Smooth muscle cell (in vitro differentiated cells): Measurements from ENCODE around the gene MDM2. TPM values are rescaled to one million over a fixed set of nuclear protein-coding genes. Genes with fewer than 3 reads are reported as not detected.

Experiments
- DNase-seq: peaks from one replicate; lab custom pipeline; 2025; ENCODE audit not compliant: unreplicated experiment; lab: John Stamatoyannopoulos, UW
- H2AFZ ChIP-seq: fragments of 200-600 bp; sonication (generic); 2 replicates; pipeline ENCODE4 v1.6.0; 2016; ENCODE audit warnings: antibody characterized with exemption, low read depth, mild to moderate bottlenecking
- H3F3A ChIP-seq: fragments of 200-600 bp; sonication (generic); 2 replicates; pipeline ENCODE4 v1.6.0; 2017; ENCODE audit warnings: antibody characterized with exemption, low read depth
- H3K27ac ChIP-seq: fragments of 200-600 bp; sonication (generic); 2 replicates; pipeline ENCODE4 v1.5.1; 2016; ENCODE audit warnings: low read depth, mild to moderate bottlenecking
- H3K27me3 ChIP-seq: fragments of 200-600 bp; sonication (generic); 2 replicates; pipeline ENCODE4 v1.6.1; 2016; ENCODE audit warnings: low read depth, mild to moderate bottlenecking
- H3K36me3 ChIP-seq: fragments of 200-600 bp; sonication (generic); 2 replicates; pipeline ENCODE4 v1.5.1; 2016; ENCODE audit warnings: low read depth
- H3K4me1 ChIP-seq: fragments of 200-600 bp; sonication (generic); 2 replicates; pipeline ENCODE4 v1.5.1; 2016; ENCODE audit warnings: low read depth
- H3K4me2 ChIP-seq: fragments of 200-600 bp; sonication (generic); 2 replicates; pipeline ENCODE4 v1.6.0; 2016; ENCODE audit warnings: mild to moderate bottlenecking
- H3K4me3 ChIP-seq: fragments of 200-600 bp; sonication (generic); 2 replicates; pipeline ENCODE4 v1.5.1; 2016; ENCODE audit warnings: mild to moderate bottlenecking
- H3K79me2 ChIP-seq: fragments of 200-600 bp; sonication (generic); 2 replicates; pipeline ENCODE4 v1.6.0; 2016; ENCODE audit warnings: low read depth, mild to moderate bottlenecking
- H3K9ac ChIP-seq: fragments of 200-600 bp; sonication (generic); 2 replicates; pipeline ENCODE4 v1.6.0; 2016; ENCODE audit warnings: low read depth
- H3K9me3 ChIP-seq: fragments of 200-600 bp; sonication (generic); replicated peaks from 2 replicates; pipeline ENCODE4 v1.5.1; 2016; ENCODE audit warnings: low read depth
- H4K20me1 ChIP-seq: fragments of 200-600 bp; sonication (generic); 2 replicates; pipeline ENCODE4 v1.6.0; 2016; ENCODE audit warnings: low read depth
- WGBS: methylation state at CpG from one replicate; pipeline ENCODE4 v1.1.7; 2016; ENCODE audit warnings: low lambda C conversion rate; 5-methylcytosine and 5-hydroxymethylcytosine counted together
- polyA plus RNA-seq: library from polyadenylated mRNA; unstranded; fragments of >200 nt; fragmentation: Nextera tagmentation; extraction: Ambion mirVana; gene quantifications from 2 replicates; pipeline ENCODE4 v1.2.1, GENCODE V29; 2016
- total RNA-seq: library from RNA; depleted of rRNA; stranded (reverse); fragments of >200 nt; gene quantifications from 2 replicates; pipeline ENCODE4 v1.2.3, GENCODE V29; 2014
- TF ChIP-seq, protein P1 (sequence below): fragments of 200-600 bp; sonication (generic); IDR thresholded peaks from 2 replicates; pipeline ENCODE4 v1.5.1; 2017; ENCODE audit warnings: borderline replicate concordance, mild to moderate bottlenecking, antibody characterized with exemption; ENCODE audit not compliant: insufficient read depth, poor library complexity, severe bottlenecking

Gene MDM2
- total and polyA plus RNA-seq, 2 experiments from 2014 or later: 43.4 to 189 TPM

DNA sequence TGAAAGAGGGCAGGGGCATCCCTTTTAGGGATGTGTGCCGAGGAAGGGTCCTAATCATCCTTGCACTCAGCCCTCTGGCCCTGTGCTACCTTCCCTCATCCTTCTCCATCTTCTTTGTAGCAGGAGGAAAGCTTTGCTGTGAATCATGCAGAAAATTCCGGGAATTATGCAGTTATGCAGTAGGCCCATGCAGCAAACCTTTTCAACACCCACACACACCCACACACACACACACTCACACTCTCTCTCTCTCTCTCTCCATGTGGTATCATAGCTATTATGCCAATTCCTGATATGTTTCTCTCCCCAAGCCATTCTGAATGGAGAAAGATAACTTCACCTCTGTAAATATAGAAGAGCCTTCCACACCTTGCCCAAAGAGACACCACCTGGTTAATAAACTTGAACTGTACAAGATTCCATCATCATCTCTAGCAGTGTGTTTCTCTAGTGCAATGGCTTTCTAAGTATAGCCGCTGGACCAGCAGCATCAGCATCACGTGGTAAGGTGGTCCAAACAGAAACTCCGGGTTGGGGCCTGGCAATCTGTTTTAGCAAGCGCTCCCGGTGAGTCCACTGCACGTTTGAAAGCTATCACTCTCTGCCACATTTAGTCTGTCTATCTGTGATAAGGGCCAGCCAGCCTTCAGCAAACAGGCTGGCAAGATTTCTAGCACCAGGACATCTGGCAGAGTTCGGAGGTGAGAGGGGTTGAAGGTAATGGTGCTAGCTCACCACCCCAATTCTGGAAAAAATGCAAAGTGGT is 57.6 kb downstream of the MDM2 start:
- Histone ChIP-seq H3K4me3 (no peak overlapping the region), H3K9me3 (no peaks in the 10 kb centered on the region), H3K4me2 (no peak overlapping the region), H3K36me3 (no peaks in the 10 kb centered on the region), H3K27ac (no peak overlapping the region), H3K27me3 (peaks cover 14% of the 10 kb centered on the region), H3K79me2 (no peaks in the 10 kb centered on the region), H2AFZ (no peak overlapping the region), H3F3A (no peaks in the 10 kb centered on the region), H3K9ac (no peak overlapping the region), H4K20me1 (no peaks in the 10 kb centered on the region), H3K4me1 (no peaks in the 10 kb centered on the region)
- no peak for DNase-seq
- TF ChIP-seq, protein P1, sequence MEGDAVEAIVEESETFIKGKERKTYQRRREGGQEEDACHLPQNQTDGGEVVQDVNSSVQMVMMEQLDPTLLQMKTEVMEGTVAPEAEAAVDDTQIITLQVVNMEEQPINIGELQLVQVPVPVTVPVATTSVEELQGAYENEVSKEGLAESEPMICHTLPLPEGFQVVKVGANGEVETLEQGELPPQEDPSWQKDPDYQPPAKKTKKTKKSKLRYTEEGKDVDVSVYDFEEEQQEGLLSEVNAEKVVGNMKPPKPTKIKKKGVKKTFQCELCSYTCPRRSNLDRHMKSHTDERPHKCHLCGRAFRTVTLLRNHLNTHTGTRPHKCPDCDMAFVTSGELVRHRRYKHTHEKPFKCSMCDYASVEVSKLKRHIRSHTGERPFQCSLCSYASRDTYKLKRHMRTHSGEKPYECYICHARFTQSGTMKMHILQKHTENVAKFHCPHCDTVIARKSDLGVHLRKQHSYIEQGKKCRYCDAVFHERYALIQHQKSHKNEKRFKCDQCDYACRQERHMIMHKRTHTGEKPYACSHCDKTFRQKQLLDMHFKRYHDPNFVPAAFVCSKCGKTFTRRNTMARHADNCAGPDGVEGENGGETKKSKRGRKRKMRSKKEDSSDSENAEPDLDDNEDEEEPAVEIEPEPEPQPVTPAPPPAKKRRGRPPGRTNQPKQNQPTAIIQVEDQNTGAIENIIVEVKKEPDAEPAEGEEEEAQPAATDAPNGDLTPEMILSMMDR: no peak
- 85% methylated on average over 9 of the region's 9 CpGs for WGBS

DNA sequence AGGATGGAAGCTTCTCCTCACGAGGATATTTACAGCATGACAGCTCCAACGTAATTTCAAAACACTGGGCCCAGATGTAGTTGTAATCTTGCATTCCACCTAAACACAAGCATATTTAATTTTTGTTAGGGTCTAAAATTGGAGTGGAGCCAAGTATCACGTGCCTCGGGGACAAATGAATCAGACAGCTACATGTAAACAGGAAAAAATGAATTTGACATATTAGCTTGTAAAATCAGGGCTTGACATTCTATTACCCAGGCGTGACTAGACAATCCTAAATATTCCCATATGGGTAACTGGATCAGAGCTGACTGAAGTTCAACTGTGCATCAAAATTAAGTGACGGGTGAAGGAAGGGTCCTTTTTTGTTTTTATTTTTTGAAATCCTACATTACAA is 59.0 kb downstream of the MDM2 start:
- Histone ChIP-seq H3K9me3 (no peaks in the 10 kb centered on the region), H3K27me3 (peaks cover 20% of the 10 kb centered on the region), H4K20me1 (no peaks in the 10 kb centered on the region), H3K4me2 (no peak overlapping the region), H3K27ac (no peak overlapping the region), H3K4me3 (no peak overlapping the region), H3K79me2 (no peaks in the 10 kb centered on the region), H3K36me3 (no peaks in the 10 kb centered on the region), H3K9ac (no peak overlapping the region), H3F3A (no peaks in the 10 kb centered on the region), H2AFZ (no peak overlapping the region), H3K4me1 (no peaks in the 10 kb centered on the region)
- TF ChIP-seq, protein P1: no peak
- 80% methylated on average over 6 of the region's 6 CpGs for WGBS
- no peak for DNase-seq

DNA sequence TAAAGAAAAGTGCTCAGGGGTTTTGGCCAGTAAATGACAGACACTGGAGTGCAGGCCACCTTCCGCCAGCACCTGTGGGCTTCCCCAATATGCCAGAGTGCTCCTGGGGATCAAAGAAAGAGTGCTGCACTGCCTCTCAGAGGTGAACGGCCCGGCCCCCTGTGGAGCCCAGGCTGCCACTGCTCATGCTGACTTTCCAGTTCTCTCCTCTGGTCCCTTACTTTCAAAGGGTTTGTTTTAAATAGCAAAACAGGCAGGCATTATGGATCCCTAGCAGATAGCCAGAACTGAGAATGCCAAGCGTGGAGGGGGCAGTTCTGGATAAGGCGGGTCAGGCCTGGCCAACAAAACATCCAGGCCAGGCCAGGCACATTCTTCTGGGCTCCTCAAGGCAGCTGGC is 59.6 kb downstream of the MDM2 start:
- 67% methylated on average over 5 of the region's 5 CpGs for WGBS
- Histone ChIP-seq H3K4me2 (no peak overlapping the region), H3K4me3 (no peak overlapping the region), H3K9ac (no peak overlapping the region), H3K27me3 (peaks cover 20% of the 10 kb centered on the region), H3K36me3 (no peaks in the 10 kb centered on the region), H2AFZ (no peak overlapping the region), H3K9me3 (no peaks in the 10 kb centered on the region), H3K79me2 (no peaks in the 10 kb centered on the region), H3F3A (no peaks in the 10 kb centered on the region), H3K4me1 (no peaks in the 10 kb centered on the region), H3K27ac (no peak overlapping the region), H4K20me1 (no peaks in the 10 kb centered on the region)
- no peak for DNase-seq
- TF ChIP-seq, protein P1: no peak

DNA sequence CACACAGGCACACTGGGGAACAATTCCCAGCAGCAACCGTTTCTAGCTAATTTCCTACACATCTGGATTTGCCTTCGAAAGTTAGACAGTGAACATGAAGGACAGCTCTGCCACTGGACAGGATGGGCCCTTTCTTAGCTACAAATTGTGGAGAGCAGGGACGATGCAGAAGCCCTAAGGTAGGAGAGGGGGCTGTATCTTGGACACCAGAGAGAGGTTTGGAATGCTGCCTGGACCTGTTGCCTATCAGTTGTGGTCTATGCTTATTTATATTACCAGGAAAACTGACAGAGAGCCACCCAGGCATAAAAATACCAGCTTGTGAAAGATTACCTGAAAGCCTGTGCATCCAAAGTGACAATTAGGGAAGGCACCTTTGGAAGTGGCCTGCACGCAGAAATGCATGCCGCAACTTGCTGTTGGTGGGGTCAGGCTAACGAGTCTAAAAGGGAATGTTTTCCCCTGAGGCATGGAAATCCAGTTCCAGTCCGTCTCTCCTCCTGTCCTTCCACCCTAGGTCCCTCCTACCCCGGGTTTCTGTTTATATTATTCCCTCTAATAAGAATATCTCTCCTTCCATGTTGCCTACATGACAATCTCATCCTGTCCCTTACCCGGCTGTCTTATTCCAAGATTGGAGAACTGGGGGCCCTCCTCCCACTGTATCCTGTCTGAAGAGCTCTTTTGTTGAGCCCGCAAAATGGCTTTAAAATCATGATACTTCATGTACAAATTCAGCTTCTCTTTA is 60.2 kb downstream of the MDM2 start:
- Histone ChIP-seq H3K4me2 (no peak overlapping the region), H3F3A (no peaks in the 10 kb centered on the region), H3K4me3 (no peak overlapping the region), H3K9me3 (no peaks in the 10 kb centered on the region), H3K27me3 (peaks cover 20% of the 10 kb centered on the region), H3K27ac (no peak overlapping the region), H3K4me1 (no peaks in the 10 kb centered on the region), H4K20me1 (no peaks in the 10 kb centered on the region), H3K79me2 (no peaks in the 10 kb centered on the region), H2AFZ (no peak overlapping the region), H3K36me3 (no peaks in the 10 kb centered on the region), H3K9ac (no peak overlapping the region)
- 77% methylated on average over 10 of the region's 10 CpGs for WGBS
- no peak for DNase-seq
- TF ChIP-seq, protein P1: no peak
